Loucy (cell line): ENCODE measurements around the gene MUSK.

Source experiments
- H2AFZ ChIP-seq: fragments of 200-600 bp; sonication (generic); 2 replicates; pipeline ENCODE4 v1.6.0; 2016; ENCODE audit warnings: antibody characterized with exemption, mild to moderate bottlenecking, low read length, moderate library complexity
- H3F3A ChIP-seq: fragments of 200-600 bp; 2 replicates; pipeline ENCODE4 v1.6.0; 2016; ENCODE audit warnings: antibody characterized with exemption, low read depth, mild to moderate bottlenecking
- H3K27me3 ChIP-seq: fragments of 200-600 bp; sonication (generic); 2 replicates; pipeline ENCODE4 v1.6.1; 2014; ENCODE audit warnings: low read length, mild to moderate bottlenecking; ENCODE audit not compliant: insufficient read depth, poor library complexity, severe bottlenecking
- H3K36me3 ChIP-seq: fragments of 200-600 bp; sonication (generic); 2 replicates; pipeline ENCODE4 v1.6.1; 2016; ENCODE audit warnings: low read length; ENCODE audit not compliant: insufficient read depth
- H3K4me1 ChIP-seq: fragments of 200-600 bp; sonication (generic); 2 replicates; pipeline ENCODE4 v1.5.1; 2014; ENCODE audit warnings: low read length, mild to moderate bottlenecking; ENCODE audit not compliant: insufficient read depth, poor library complexity, severe bottlenecking
- H3K4me2 ChIP-seq: fragments of 200-600 bp; sonication (generic); 2 replicates; pipeline ENCODE4 v1.6.0; 2014; ENCODE audit warnings: antibody characterized with exemption, low read length, low read depth, mild to moderate bottlenecking; ENCODE audit not compliant: poor library complexity, severe bottlenecking
- H3K4me3 ChIP-seq: fragments of 200-600 bp; sonication (generic); 2 replicates; pipeline ENCODE4 v1.5.1; 2014; ENCODE audit warnings: low read length, mild to moderate bottlenecking, mixed read lengths; ENCODE audit not compliant: poor library complexity, severe bottlenecking
- H3K79me2 ChIP-seq: fragments of 200-600 bp; sonication (generic); 2 replicates; pipeline ENCODE4 v1.6.1; 2014; ENCODE audit warnings: low read length; ENCODE audit not compliant: insufficient read depth
- H3K9ac ChIP-seq: fragments of 200-600 bp; sonication (generic); 2 replicates; pipeline ENCODE4 v1.6.0; 2014; ENCODE audit warnings: mild to moderate bottlenecking, low read depth, low read length, moderate library complexity; ENCODE audit not compliant: poor library complexity, severe bottlenecking
- H3K9me2 ChIP-seq: fragments of 200-600 bp; sonication (generic); replicated peaks from 2 replicates; pipeline ENCODE4 v1.6.1; 2016; ENCODE audit warnings: low read depth, low read length, mixed read lengths
- H3K9me3 ChIP-seq: fragments of 200-600 bp; sonication (generic); 2 replicates; pipeline ENCODE4 v1.6.1; 2014; ENCODE audit warnings: mild to moderate bottlenecking, antibody characterized with exemption, low read length, low read depth; ENCODE audit not compliant: insufficient read depth
- H4K20me1 ChIP-seq: fragments of 200-600 bp; sonication (generic); 2 replicates; pipeline ENCODE4 v1.6.0; 2014; ENCODE audit warnings: antibody characterized with exemption, low read length, mild to moderate bottlenecking; ENCODE audit not compliant: insufficient read depth, poor library complexity, severe bottlenecking
- CTCF ChIP-seq: fragments of 200-600 bp; sonication (generic); conservative IDR thresholded peaks from 2 replicates; pipeline ENCODE4 v1.5.1; 2014; ENCODE audit warnings: mild to moderate bottlenecking, antibody characterized with exemption, low read length
- EZH2phosphoT487 ChIP-seq: fragments of 200-600 bp; IDR thresholded peaks from 2 replicates; pipeline ENCODE4 v1.6.1; 2018; ENCODE audit warnings: antibody characterized with exemption, mild to moderate bottlenecking, moderate library complexity, borderline replicate concordance

MUSK gene

DNA sequence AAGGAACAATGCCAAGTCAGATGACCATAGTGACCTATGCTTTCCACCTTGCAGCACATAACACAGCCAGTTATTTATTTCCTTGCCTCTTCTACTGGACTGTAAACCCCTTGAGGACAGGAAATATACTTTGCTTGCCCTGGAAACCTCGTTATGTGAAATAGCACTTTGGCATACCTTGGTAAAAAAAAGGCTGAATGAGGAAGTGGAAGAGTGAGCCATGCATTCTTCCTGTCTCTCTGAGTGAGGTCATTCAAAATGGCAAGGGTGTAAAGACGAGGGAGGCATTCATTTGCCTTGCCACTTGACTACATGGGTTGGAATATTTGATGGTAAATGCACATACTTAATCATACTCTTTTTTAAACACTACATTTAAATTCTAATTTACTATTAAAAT lies 46.2 kb upstream of the MUSK start:
- H3K4me3 ChIP-seq = no peak overlapping the region
- H3K27me3 ChIP-seq = no peaks in the 10 kb centered on the region
- H3F3A ChIP-seq = no peaks in the 10 kb centered on the region
- TF ChIP-seq CTCF (no peak), EZH2phosphoT487 (no peak)
- no peaks in the 10 kb centered on the region for H3K9me2 ChIP-seq
- no peaks in the 10 kb centered on the region for H3K36me3 ChIP-seq
- H3K9me3 ChIP-seq = no peaks in the 10 kb centered on the region
- H3K4me1 ChIP-seq = no peaks in the 10 kb centered on the region
- no peaks in the 10 kb centered on the region for H4K20me1 ChIP-seq
- no peak overlapping the region for H2AFZ ChIP-seq
- H3K4me2 ChIP-seq = no peak overlapping the region
- no peak overlapping the region for H3K9ac ChIP-seq
- no peaks in the 10 kb centered on the region for H3K79me2 ChIP-seq

GRCh38 chr9:110623462-110624025 lies 45.0 kb upstream of the MUSK start:
- Histone ChIP-seq H3K4me2 (peak overlapping the region; percentile 9), H3K27me3 (no peaks in the 10 kb centered on the region), H3K79me2 (no peaks in the 10 kb centered on the region), H3K9me2 (no peaks in the 10 kb centered on the region), H2AFZ (no peak overlapping the region), H3K9ac (no peak overlapping the region), H3K4me1 (no peaks in the 10 kb centered on the region), H4K20me1 (no peaks in the 10 kb centered on the region), H3K9me3 (no peaks in the 10 kb centered on the region), H3K4me3 (no peak overlapping the region), H3K36me3 (no peaks in the 10 kb centered on the region), H3F3A (no peaks in the 10 kb centered on the region)
- no peak for TF ChIP-seq EZH2phosphoT487
- TF ChIP-seq CTCF = peak; percentile 70

GRCh38 chr9:110626101-110626829 lies 42.3 kb upstream of the MUSK start:
- Histone ChIP-seq H3K9me3 (no peaks in the 10 kb centered on the region), H3K36me3 (no peaks in the 10 kb centered on the region), H3K4me1 (no peaks in the 10 kb centered on the region), H4K20me1 (no peaks in the 10 kb centered on the region), H3F3A (no peaks in the 10 kb centered on the region), H2AFZ (no peak overlapping the region), H3K9ac (no peak overlapping the region), H3K4me2 (no peak overlapping the region), H3K27me3 (no peaks in the 10 kb centered on the region), H3K9me2 (no peaks in the 10 kb centered on the region), H3K79me2 (no peaks in the 10 kb centered on the region), H3K4me3 (no peak overlapping the region)
- TF ChIP-seq CTCF = no peak
- TF ChIP-seq EZH2phosphoT487 = no peak
